Skeletal muscle satellite cell (primary cell): ENCODE measurements around the gene SSBP3.
"Not testable (repeated sequence)": the region's sequence is repeated elsewhere in the genome, so short reads cannot be mapped to it uniquely, and the experiment has no call there.

ENCODE experiments used
- H3K27me3 ChIP-seq: 2 replicates; pipeline ENCODE4 v1.7.0; 2013; ENCODE audit warnings: low read length; ENCODE audit not compliant: control insufficient read depth, insufficient read depth
- H3K36me3 ChIP-seq: 2 replicates; pipeline ENCODE4 v1.7.0; 2013; ENCODE audit warnings: mild to moderate bottlenecking, control low read depth, low read length; ENCODE audit not compliant: insufficient read depth
- H3K4me1 ChIP-seq: 2 replicates; pipeline ENCODE4 v1.7.0; 2013; ENCODE audit warnings: low read length; ENCODE audit not compliant: control insufficient read depth, insufficient read depth
- H3K4me2 ChIP-seq: 2 replicates; pipeline ENCODE4 v1.7.0; 2013; ENCODE audit warnings: mild to moderate bottlenecking, low read length
- H3K4me3 ChIP-seq: 2 replicates; pipeline ENCODE4 v1.7.0; 2013; ENCODE audit warnings: low read length
- H3K9ac ChIP-seq: 2 replicates; pipeline ENCODE4 v1.7.0; 2013; ENCODE audit warnings: mild to moderate bottlenecking, low read depth, low read length, moderate library complexity
- H3K9me3 ChIP-seq: replicated peaks from 2 replicates; pipeline ENCODE4 v1.7.0; 2013; ENCODE audit warnings: mild to moderate bottlenecking, control low read depth, low read length

The SSBP3 gene

GRCh38 chr1:54428837-54429518 lies 22.8 kb upstream of the SSBP3 start:
- H3K27me3 ChIP-seq = peaks cover 9% of the 10 kb centered on the region
- H3K36me3 ChIP-seq = no peaks in the 10 kb centered on the region
- no peaks in the 10 kb centered on the region for H3K9me3 ChIP-seq
- H3K4me1 ChIP-seq = no peaks in the 10 kb centered on the region
- H3K9ac ChIP-seq = no peak overlapping the region
- no peak overlapping the region for H3K4me2 ChIP-seq
- no peak overlapping the region for H3K4me3 ChIP-seq

- Histone ChIP-seq H3K27me3 (peaks cover 16% of the 10 kb centered on the region), H3K36me3 (no peaks in the 10 kb centered on the region), H3K4me3 (no peak overlapping the region), H3K4me1 (no peaks in the 10 kb centered on the region), H3K4me2 (no peak overlapping the region), H3K9me3 (no peaks in the 10 kb centered on the region), H3K9ac (no peak overlapping the region)
Observed at GRCh38 chr1:54425152-54425584, 19.0 kb upstream of the SSBP3 start.

GRCh38 chr1:54424398-54424797 lies 18.2 kb upstream of the SSBP3 start:
- Histone ChIP-seq H3K4me2 (no peak overlapping the region), H3K9ac (no peak overlapping the region), H3K36me3 (no peaks in the 10 kb centered on the region), H3K4me1 (no peaks in the 10 kb centered on the region), H3K9me3 (no peaks in the 10 kb centered on the region), H3K4me3 (no peak overlapping the region), H3K27me3 (peaks cover 16% of the 10 kb centered on the region)

GRCh38 chr1:54421101-54421504 lies 14.9 kb upstream of the SSBP3 start:
- peaks cover 24% of the 10 kb centered on the region for H3K27me3 ChIP-seq
- no peaks in the 10 kb centered on the region for H3K36me3 ChIP-seq
- no peak overlapping the region for H3K9ac ChIP-seq
- no peaks in the 10 kb centered on the region for H3K9me3 ChIP-seq
- no peak overlapping the region for H3K4me3 ChIP-seq
- H3K4me2 ChIP-seq = no peak overlapping the region
- H3K4me1 ChIP-seq = no peaks in the 10 kb centered on the region

- H3K4me2 ChIP-seq, H3K36me3 ChIP-seq: not testable (repeated sequence)
Observed at GRCh38 chr1:54418598-54418997, 12.4 kb upstream of the SSBP3 start.

GRCh38 chr1:54417123-54417522 lies 10.9 kb upstream of the SSBP3 start:
- H3K9ac ChIP-seq = no peak overlapping the region
- no peak overlapping the region for H3K4me2 ChIP-seq
- H3K9me3 ChIP-seq = no peaks in the 10 kb centered on the region
- peaks cover 24% of the 10 kb centered on the region for H3K27me3 ChIP-seq
- no peak overlapping the region for H3K4me3 ChIP-seq
- H3K4me1 ChIP-seq = peaks cover 12% of the 10 kb centered on the region
- no peaks in the 10 kb centered on the region for H3K36me3 ChIP-seq

More at GRCh38 chr1:54418598-54418997, 12.4 kb upstream of the SSBP3 start:
- not testable (repeated sequence) for H3K4me1 ChIP-seq, H3K4me3 ChIP-seq, H3K9me3 ChIP-seq, H3K9ac ChIP-seq
- H3K27me3 ChIP-seq = peaks cover 28% of the 10 kb centered on the region

- H3K4me1 ChIP-seq = peaks cover 12% of the 10 kb centered on the region
- no peaks in the 10 kb centered on the region for H3K9me3 ChIP-seq
- no peak overlapping the region for H3K4me3 ChIP-seq
- no peak overlapping the region for H3K4me2 ChIP-seq
- peaks cover 24% of the 10 kb centered on the region for H3K27me3 ChIP-seq
- H3K9ac ChIP-seq = no peak overlapping the region
- H3K36me3 ChIP-seq = no peaks in the 10 kb centered on the region
Observed at GRCh38 chr1:54416435-54416834, 10.2 kb upstream of the SSBP3 start.

- no peaks in the 10 kb centered on the region for H3K9me3 ChIP-seq
- H3K4me1 ChIP-seq = peaks cover 12% of the 10 kb centered on the region
- no peak overlapping the region for H3K9ac ChIP-seq
- no peak overlapping the region for H3K4me2 ChIP-seq
- peaks cover 24% of the 10 kb centered on the region for H3K27me3 ChIP-seq
- H3K4me3 ChIP-seq = no peak overlapping the region
- no peaks in the 10 kb centered on the region for H3K36me3 ChIP-seq
Observed at GRCh38 chr1:54415991-54416390, 9.8 kb upstream of the SSBP3 start.

- no peaks in the 10 kb centered on the region for H3K36me3 ChIP-seq
- H3K27me3 ChIP-seq = peaks cover 20% of the 10 kb centered on the region
- H3K4me3 ChIP-seq = no peak overlapping the region
- peaks cover 12% of the 10 kb centered on the region for H3K4me1 ChIP-seq
- no peaks in the 10 kb centered on the region for H3K9me3 ChIP-seq
- H3K9ac ChIP-seq = no peak overlapping the region
- no peak overlapping the region for H3K4me2 ChIP-seq
Observed at GRCh38 chr1:54415533-54415932, 9.3 kb upstream of the SSBP3 start.

GRCh38 chr1:54413732-54414131 lies 7.5 kb upstream of the SSBP3 start:
- H3K4me1 ChIP-seq = peaks cover 15% of the 10 kb centered on the region
- H3K27me3 ChIP-seq = peaks cover 16% of the 10 kb centered on the region
- no peak overlapping the region for H3K4me3 ChIP-seq
- no peaks in the 10 kb centered on the region for H3K9me3 ChIP-seq
- H3K9ac ChIP-seq = peak overlapping the region; percentile 6
- no peaks in the 10 kb centered on the region for H3K36me3 ChIP-seq
- no peak overlapping the region for H3K4me2 ChIP-seq

- Histone ChIP-seq H3K9ac (peak overlapping the region; percentile 8), H3K27me3 (peaks cover 16% of the 10 kb centered on the region), H3K36me3 (no peaks in the 10 kb centered on the region), H3K4me3 (no peak overlapping the region), H3K4me2 (peak overlapping the region; percentile 46), H3K4me1 (peaks cover 20% of the 10 kb centered on the region), H3K9me3 (no peaks in the 10 kb centered on the region)
Observed at GRCh38 chr1:54413295-54413694, 7.1 kb upstream of the SSBP3 start.

GRCh38 chr1:54410359-54410758 lies 4.2 kb upstream of the SSBP3 start:
- no peak overlapping the region for H3K4me2 ChIP-seq
- H3K9me3 ChIP-seq = no peaks in the 10 kb centered on the region
- H3K4me1 ChIP-seq = peaks cover 27% of the 10 kb centered on the region
- H3K27me3 ChIP-seq = peaks cover under 1% of the 10 kb centered on the region
- no peak overlapping the region for H3K9ac ChIP-seq
- no peaks in the 10 kb centered on the region for H3K36me3 ChIP-seq
- H3K4me3 ChIP-seq = no peak overlapping the region
